Endothelial cell (in vitro differentiated cells): ENCODE results near the gene FGD6. TPM values are rescaled to one million over a fixed set of nuclear protein-coding genes. Genes with fewer than 3 reads are reported as not detected.

Experiments used
- DNase-seq: peaks from one replicate; pipeline ENCODE4 v3.0.0; 2021; ENCODE audit warnings: low spot score
- H3K27ac Mint-ChIP-seq: one replicate; pipeline ENCODE4 v1.8.0; 2021; ENCODE audit warnings: mixed read lengths, inconsistent platforms; ENCODE audit not compliant: unreplicated experiment
- H3K27me3 Mint-ChIP-seq: one replicate; pipeline ENCODE4 v1.8.0; 2021; ENCODE audit warnings: mild to moderate bottlenecking, moderate library complexity, mixed read lengths, inconsistent platforms; ENCODE audit not compliant: unreplicated experiment
- H3K36me3 Mint-ChIP-seq: one replicate; pipeline ENCODE4 v1.8.0; 2021; ENCODE audit warnings: mild to moderate bottlenecking, low read depth, mixed read lengths, inconsistent platforms; ENCODE audit not compliant: unreplicated experiment
- H3K4me1 Mint-ChIP-seq: one replicate; pipeline ENCODE4 v1.8.0; 2021; ENCODE audit warnings: mild to moderate bottlenecking, mixed read lengths, inconsistent platforms; ENCODE audit not compliant: unreplicated experiment
- H3K4me3 Mint-ChIP-seq: one replicate; pipeline ENCODE4 v1.8.0; 2021; ENCODE audit warnings: mild to moderate bottlenecking, mixed read lengths, inconsistent platforms; ENCODE audit not compliant: unreplicated experiment
- H3K9me3 Mint-ChIP-seq: one replicate; pipeline ENCODE4 v1.8.0; 2021; ENCODE audit warnings: mixed read lengths, inconsistent platforms; ENCODE audit not compliant: unreplicated experiment
- total RNA-seq: library from RNA; stranded (reverse); fragmentation: NEBNext Ultra II Directional; extraction: Animal tissue kit (Norgen Biotek cat#: 25700); gene quantifications from one replicate; pipeline ENCODE4 v1.2.1, GENCODE V29; 2021; ENCODE audit not compliant: unreplicated experiment
- TF ChIP-seq, protein P1 (sequence below): fragments of 200-600 bp; sonication (generic); IDR thresholded peaks from one replicate; pipeline ENCODE4 v1.5.0; 2021; ENCODE audit warnings: antibody characterized with exemption; ENCODE audit not compliant: unreplicated experiment

The FGD6 gene
- total RNA-seq, 1 donor from 2014 or later, result 35.4 TPM

DNA sequence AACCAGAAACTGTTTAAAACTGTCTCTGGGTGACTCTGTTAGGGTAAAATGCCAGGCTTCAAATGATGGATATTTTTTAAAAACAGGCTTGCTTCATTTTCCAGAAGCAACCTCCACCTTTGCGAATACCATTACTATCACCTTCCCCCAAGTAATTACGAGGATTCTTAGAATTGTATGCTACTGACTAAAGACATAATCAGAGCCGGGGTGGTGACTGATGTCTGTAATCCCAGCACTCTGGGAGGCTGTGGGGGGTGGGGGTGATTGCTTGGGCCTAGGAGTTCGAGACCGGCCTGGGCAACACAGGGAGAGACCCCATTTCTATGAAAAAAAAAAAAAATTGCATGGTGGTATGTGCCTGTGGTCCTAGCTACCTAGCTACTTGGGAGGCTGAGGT is 38.3 kb downstream of the FGD6 start:
- TF ChIP-seq, protein P1, sequence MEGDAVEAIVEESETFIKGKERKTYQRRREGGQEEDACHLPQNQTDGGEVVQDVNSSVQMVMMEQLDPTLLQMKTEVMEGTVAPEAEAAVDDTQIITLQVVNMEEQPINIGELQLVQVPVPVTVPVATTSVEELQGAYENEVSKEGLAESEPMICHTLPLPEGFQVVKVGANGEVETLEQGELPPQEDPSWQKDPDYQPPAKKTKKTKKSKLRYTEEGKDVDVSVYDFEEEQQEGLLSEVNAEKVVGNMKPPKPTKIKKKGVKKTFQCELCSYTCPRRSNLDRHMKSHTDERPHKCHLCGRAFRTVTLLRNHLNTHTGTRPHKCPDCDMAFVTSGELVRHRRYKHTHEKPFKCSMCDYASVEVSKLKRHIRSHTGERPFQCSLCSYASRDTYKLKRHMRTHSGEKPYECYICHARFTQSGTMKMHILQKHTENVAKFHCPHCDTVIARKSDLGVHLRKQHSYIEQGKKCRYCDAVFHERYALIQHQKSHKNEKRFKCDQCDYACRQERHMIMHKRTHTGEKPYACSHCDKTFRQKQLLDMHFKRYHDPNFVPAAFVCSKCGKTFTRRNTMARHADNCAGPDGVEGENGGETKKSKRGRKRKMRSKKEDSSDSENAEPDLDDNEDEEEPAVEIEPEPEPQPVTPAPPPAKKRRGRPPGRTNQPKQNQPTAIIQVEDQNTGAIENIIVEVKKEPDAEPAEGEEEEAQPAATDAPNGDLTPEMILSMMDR, result no peak
- Mint-ChIP-seq H3K4me1 (peaks cover 17% of the 10 kb centered on the region), H3K36me3 (no peaks in the 10 kb centered on the region), H3K4me3 (no peak overlapping the region), H3K9me3 (no peaks in the 10 kb centered on the region), H3K27ac (no peak overlapping the region), H3K27me3 (no peaks in the 10 kb centered on the region)
- DNase-seq, result no peak

DNA sequence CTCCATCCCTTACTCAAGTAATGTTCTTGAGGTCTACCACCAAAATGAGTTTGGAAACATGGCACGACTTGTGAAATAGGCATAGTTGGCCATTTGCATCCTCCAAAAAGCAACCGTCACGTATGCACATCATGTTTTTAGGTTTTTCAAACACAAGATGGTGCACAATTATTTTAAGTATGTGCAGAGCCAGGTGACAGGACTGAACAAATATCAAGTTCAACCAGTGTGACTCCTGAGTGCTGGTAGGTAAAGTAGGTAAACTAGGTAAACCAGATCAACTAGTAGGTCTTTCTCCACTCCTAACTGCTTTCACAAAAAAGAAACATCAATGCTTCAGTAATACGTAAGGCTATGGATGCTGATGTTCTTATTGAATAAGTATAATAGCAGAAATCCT is 39.1 kb downstream of the FGD6 start:
- no peak for DNase-seq
- Mint-ChIP-seq H3K27ac (peak overlapping the region; percentile 36), H3K27me3 (no peaks in the 10 kb centered on the region), H3K9me3 (no peaks in the 10 kb centered on the region), H3K4me3 (no peak overlapping the region), H3K4me1 (peaks cover 25% of the 10 kb centered on the region), H3K36me3 (no peaks in the 10 kb centered on the region)
- TF ChIP-seq, protein P1, result no peak

DNA sequence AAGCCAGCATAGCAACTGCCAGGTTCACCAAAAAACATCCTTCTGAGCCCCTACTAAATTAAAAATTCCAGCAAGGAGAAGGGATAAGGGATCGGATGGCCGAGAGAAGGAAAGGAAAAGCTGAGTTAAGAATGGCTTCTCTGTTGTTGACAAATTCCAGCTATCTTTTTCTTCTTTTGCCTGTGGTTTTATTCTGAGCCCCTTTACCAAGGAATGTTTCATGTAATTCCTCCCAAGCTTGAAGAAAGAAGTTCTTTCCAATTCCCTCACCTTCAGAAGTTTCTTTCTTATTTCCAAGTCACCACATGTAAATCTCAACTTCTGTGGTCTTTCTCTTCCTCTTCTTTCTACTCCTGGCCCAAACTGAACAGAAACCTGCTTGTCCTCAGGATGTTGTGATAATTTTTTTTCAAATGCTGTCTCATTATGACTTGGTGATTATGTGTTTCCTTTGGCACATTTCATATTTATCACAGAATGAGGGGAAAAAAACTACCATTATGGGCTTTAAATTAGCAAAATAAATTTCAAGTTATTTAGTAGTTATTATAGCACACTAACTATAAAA is 40.0 kb downstream of the FGD6 start:
- Mint-ChIP-seq H3K9me3 (no peaks in the 10 kb centered on the region), H3K27me3 (no peaks in the 10 kb centered on the region), H3K27ac (peak overlapping the region; percentile 6), H3K4me1 (peaks cover 30% of the 10 kb centered on the region), H3K4me3 (no peak overlapping the region), H3K36me3 (no peaks in the 10 kb centered on the region)
- DNase-seq, result no peak
- TF ChIP-seq, protein P1, result no peak

DNA sequence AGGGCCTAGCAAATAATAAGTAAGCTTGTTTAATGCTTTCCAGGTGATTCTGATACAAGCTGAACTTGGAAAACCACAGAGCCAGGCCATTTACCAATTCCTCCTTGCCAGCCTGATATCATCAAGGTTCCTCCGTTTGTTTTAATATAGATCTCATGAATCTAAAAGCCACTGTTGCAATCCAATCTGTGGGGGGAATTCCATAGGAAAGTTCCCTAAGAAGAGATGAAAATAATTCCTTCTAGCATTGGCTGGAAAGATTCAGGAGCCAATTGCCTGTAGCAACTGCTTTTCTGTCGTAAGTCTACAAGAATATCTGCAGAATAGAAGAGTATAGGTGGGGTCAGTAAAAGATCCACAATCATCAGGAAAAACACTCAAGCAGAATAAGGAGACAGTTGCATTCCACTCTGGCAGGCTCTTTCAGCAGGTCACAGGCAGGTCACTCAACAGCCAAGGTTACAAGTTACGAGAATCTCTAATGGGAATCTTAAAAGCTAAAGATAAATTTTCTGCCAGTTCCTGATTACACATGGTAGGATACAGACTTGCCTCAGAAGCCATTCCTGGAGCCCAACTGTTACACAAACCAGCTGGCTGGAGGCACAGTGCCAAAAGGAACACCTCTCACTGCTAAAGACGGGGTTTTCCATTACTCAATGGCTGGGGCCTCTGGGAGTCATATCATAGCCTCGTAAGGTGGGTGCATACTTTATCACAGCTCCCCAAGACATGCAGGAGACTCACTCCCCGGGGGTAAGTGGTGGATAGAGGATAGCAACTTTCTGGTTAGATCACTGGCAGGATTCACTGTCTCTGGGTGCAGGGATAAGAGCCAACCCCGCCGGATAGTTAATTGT is 43.6 kb downstream of the FGD6 start:
- peaks cover 8% of the 10 kb centered on the region for H3K36me3 Mint-ChIP-seq
- H3K27ac Mint-ChIP-seq, result no peak overlapping the region
- no peaks in the 10 kb centered on the region for H3K9me3 Mint-ChIP-seq
- H3K27me3 Mint-ChIP-seq, result no peaks in the 10 kb centered on the region
- no peak overlapping the region for H3K4me3 Mint-ChIP-seq
- DNase-seq, result no peak
- TF ChIP-seq, protein P1, result no peak
- H3K4me1 Mint-ChIP-seq, result peaks cover 46% of the 10 kb centered on the region

DNA sequence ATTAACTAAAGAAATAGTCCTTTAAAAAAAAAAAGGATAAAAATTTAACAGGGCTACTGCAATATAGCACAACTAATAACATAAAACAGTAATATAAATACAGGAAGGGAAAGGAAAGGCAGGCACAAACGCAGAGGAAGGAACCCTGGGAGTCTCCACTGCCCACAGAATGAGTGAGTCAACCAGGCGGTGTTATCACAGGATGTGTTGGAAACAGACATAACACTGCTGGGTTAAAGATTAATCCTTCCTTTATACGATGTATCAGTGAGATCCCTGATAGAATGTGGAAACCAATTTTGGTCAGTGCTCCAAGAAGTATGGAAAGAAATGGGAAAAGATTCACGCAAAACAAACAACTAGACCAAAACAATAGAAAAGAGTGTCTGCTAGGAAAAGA is 47.9 kb downstream of the FGD6 start:
- TF ChIP-seq, protein P1, result no peak
- Mint-ChIP-seq H3K4me1 (peaks cover 33% of the 10 kb centered on the region), H3K4me3 (peak overlapping the region; percentile 70), H3K9me3 (no peaks in the 10 kb centered on the region), H3K36me3 (peaks cover 8% of the 10 kb centered on the region), H3K27me3 (peaks cover 2% of the 10 kb centered on the region), H3K27ac (peak overlapping the region; percentile 98)
- DNase-seq, result no peak
